Stomach (tissue), 4 donors: Measurements from ENCODE around the gene FBXO45.

ENCODE experiments used
- CTCF ChIP-seq, 7 experiments: fragments of 450-650 bp in 4 of 7; fragments of 200-600 bp in 3 of 7; sonication (generic) in 3 of 7; IDR thresholded peaks; one replicate each; pipeline ENCODE4 v1.5.1; 2016 to 2019; ENCODE audit warnings: antibody characterized with exemption in 7 of 7, control low read depth in 2 of 7, mild to moderate bottlenecking in 1 of 7
- POLR2A ChIP-seq, 4 donors: fragments of 450-650 bp; IDR thresholded peaks; one replicate each; pipeline ENCODE4 v1.6.1; 2016; ENCODE audit warnings: antibody characterized with exemption in 4 of 4, control low read depth in 2 of 4, mild to moderate bottlenecking in 1 of 4, moderate library complexity in 1 of 4
- POLR2AphosphoS5 ChIP-seq, 3 donors: sonication (generic); formaldehyde crosslinking; IDR thresholded peaks; one replicate each; pipeline ENCODE4 v1.6.1; 2016; ENCODE audit warnings: antibody characterized with exemption in 3 of 3

GRCh38 chr3:196596355-196596754, 27.9 kb downstream of the FBXO45 start:
- TF ChIP-seq CTCF (IDR thresholded peaks at IDR 0.05) (no peak), POLR2AphosphoS5 (IDR thresholded peaks at IDR 0.05) (no peak), POLR2A (IDR thresholded peaks at IDR 0.05) (no peak)
